GM12878 (cell line): ENCODE measurements around the gene CARD10. TPM values are rescaled to one million over a fixed set of nuclear protein-coding genes. Genes with fewer than 3 reads are reported as not detected.

Experiments
- ATAC-seq: fragments of 200-7000 bp; cut with Tn5 transposase; 3 replicates; pipeline ENCODE4 v1.9.1; 2020; ENCODE audit warnings: mild to moderate bottlenecking, moderate library complexity
- BruUV-seq: library from RNA; stranded (reverse); fragments of 400-500 nt; replicated peaks from 2 replicates; lab custom pipeline; 2021; lab: Mats Ljungman, UMichigan
- CTCF ChIA-PET: fragments of 300-600 bp; sonication (Branson Sonifier 250); formaldehyde crosslinking; extraction: SDS; loops from one replicate; lab custom pipeline; 2021; ENCODE audit warnings: inconsistent platforms; lab: Yijun Ruan, JAX
- POLR2A ChIA-PET: fragments of 350-600 bp; formaldehyde crosslinking; extraction: SDS; loops from one replicate; lab custom pipeline; 2021; ENCODE audit warnings: inconsistent platforms; lab: Charles Lee
- RAD21 ChIA-PET: fragments of 300-600 bp; sonication (Branson Sonifier 250); formaldehyde crosslinking; loops from one replicate; lab custom pipeline; 2023; ENCODE audit warnings: antibody characterized with exemption; ENCODE audit not compliant: unreplicated experiment; lab: Charles Lee
- SMC1A ChIA-PET: fragments of 300-600 bp; sonication (Branson Sonifier 250); formaldehyde crosslinking; loops from one replicate; lab custom pipeline; 2023; ENCODE audit not compliant: unreplicated experiment, uncharacterized antibody; lab: Charles Lee
- DNase-seq: peaks from one replicate; pipeline ENCODE4 v3.0.0-alpha.2; 2011; ENCODE audit warnings: low read depth, low spot score
- FAIRE-seq: peaks from 3 replicates; lab custom pipeline; 2011; peaks lifted over from hg19 to GRCh38; lab: Jason Lieb, UNC
- H2AFZ ChIP-seq: 2 replicates; pipeline ENCODE4 v1.6.0; 2011; ENCODE audit warnings: low read depth, low read length, control low read depth; ENCODE audit not compliant: control insufficient read depth
- H3K27ac ChIP-seq: 2 replicates; pipeline ENCODE4 v1.5.1; 2011; ENCODE audit warnings: control low read depth; ENCODE audit not compliant: control insufficient read depth, insufficient read depth
- H3K27me3 ChIP-seq, 2 experiments: replicated peaks in 1 of 2; 2 replicates each; pipeline versions ENCODE4 v1.6.0 to v1.6.1; 2011; ENCODE audit warnings: low read length in 1 of 2; ENCODE audit not compliant: control insufficient read depth in 2 of 2, insufficient read depth in 2 of 2
- H3K36me3 ChIP-seq, 2 experiments: 2 replicates each; pipeline ENCODE4 v1.5.1; 2011; ENCODE audit warnings: low read length in 1 of 2; ENCODE audit not compliant: control insufficient read depth in 2 of 2, insufficient read depth in 2 of 2
- H3K4me1 ChIP-seq: 2 replicates; pipeline ENCODE4 v1.6.1; 2011; ENCODE audit warnings: mild to moderate bottlenecking, low read length, moderate library complexity, mixed read lengths; ENCODE audit not compliant: control insufficient read depth, insufficient read depth
- H3K4me2 ChIP-seq: 2 replicates; pipeline ENCODE4 v1.6.0; 2011; ENCODE audit warnings: control low read depth; ENCODE audit not compliant: control insufficient read depth, insufficient read depth
- H3K4me3 ChIP-seq: fragments of 200-600 bp; sonication (generic); 2 replicates; pipeline ENCODE4 v1.5.1; 2016
- H3K79me2 ChIP-seq: 2 replicates; pipeline ENCODE4 v1.6.0; 2011; ENCODE audit warnings: low read length; ENCODE audit not compliant: control insufficient read depth, insufficient read depth
- H3K9ac ChIP-seq: 2 replicates; pipeline ENCODE4 v1.8.0; 2011; ENCODE audit warnings: low read length, control low read depth, mixed read lengths; ENCODE audit not compliant: control insufficient read depth, insufficient read depth
- H3K9me3 ChIP-seq: replicated peaks from 3 replicates; pipeline ENCODE4 v1.5.1; 2011; ENCODE audit warnings: mild to moderate bottlenecking, low read length; ENCODE audit not compliant: control insufficient read depth, insufficient read depth
- H4K20me1 ChIP-seq: 2 replicates; pipeline ENCODE4 v1.6.0; 2011; ENCODE audit not compliant: control insufficient read depth, insufficient read depth
- ATF7 ChIP-seq: fragments of 450-650 bp; IDR thresholded peaks from 2 replicates; pipeline ENCODE4 v1.6.1; 2016; ENCODE audit warnings: low read depth, mild to moderate bottlenecking
- CREM ChIP-seq: IDR thresholded peaks from 2 replicates; pipeline ENCODE4 v1.6.1; 2014; ENCODE audit warnings: antibody characterized with exemption, low read depth
- MEF2A ChIP-seq: IDR thresholded peaks from 2 replicates; pipeline ENCODE4 v1.6.1; 2011; ENCODE audit warnings: low read depth, mild to moderate bottlenecking, low read length, moderate library complexity; ENCODE audit not compliant: insufficient read depth
- MXI1 ChIP-seq: fragments of 150-350 bp; IDR thresholded peaks from 2 replicates; pipeline ENCODE4 v1.6.1; 2011; ENCODE audit warnings: low read depth, mild to moderate bottlenecking, inconsistent platforms, low read length, improper control_type of control experiment
- NR2C2 ChIP-seq: IDR thresholded peaks from 2 replicates; pipeline ENCODE4 v1.6.1; 2011; ENCODE audit warnings: borderline replicate concordance, low read depth; ENCODE audit not compliant: control insufficient read depth, insufficient read length
- PAX5 ChIP-seq: IDR thresholded peaks from 2 replicates; pipeline ENCODE4 v1.6.1; 2011; ENCODE audit warnings: low read depth, low read length, borderline replicate concordance
- RELB ChIP-seq: fragments of 450-650 bp; IDR thresholded peaks from 2 replicates; pipeline ENCODE4 v1.6.1; 2017; ENCODE audit warnings: low read depth, mild to moderate bottlenecking, moderate library complexity
- SMARCA5 ChIP-seq: fragments of 450-650 bp; IDR thresholded peaks from 2 replicates; pipeline ENCODE4 v1.6.1; 2017; ENCODE audit warnings: mild to moderate bottlenecking
- SMC3 ChIP-seq: IDR thresholded peaks from 2 replicates; pipeline ENCODE4 v1.6.1; 2011; ENCODE audit warnings: low read length, improper control_type of control experiment, borderline replicate concordance
- SPI1 ChIP-seq: IDR thresholded peaks from 2 replicates; pipeline ENCODE4 v1.6.1; 2011; ENCODE audit warnings: low read depth, mild to moderate bottlenecking, low read length, moderate library complexity, borderline replicate concordance; ENCODE audit not compliant: insufficient read depth
- ZBTB11 ChIP-seq: fragments of 450-650 bp; formaldehyde crosslinking; IDR thresholded peaks from 2 replicates; pipeline ENCODE4 v1.5.0; 2022; ENCODE audit warnings: mild to moderate bottlenecking, missing genetic modification characterization
- ZNF207 ChIP-seq: fragments of 450-650 bp; IDR thresholded peaks from 2 replicates; pipeline ENCODE4 v1.6.1; 2014; ENCODE audit warnings: antibody characterized with exemption, mild to moderate bottlenecking, borderline replicate concordance
- ZNF384 ChIP-seq: IDR thresholded peaks from 2 replicates; pipeline ENCODE4 v1.6.1; 2012; ENCODE audit warnings: low read depth, mild to moderate bottlenecking, low read length, improper control_type of control experiment, borderline replicate concordance
- ZZZ3 ChIP-seq: IDR thresholded peaks from 2 replicates; pipeline ENCODE4 v1.6.1; 2011; ENCODE audit warnings: low read depth; ENCODE audit not compliant: control insufficient read depth, insufficient read length
- WGBS: methylation state at CpG from one replicate; pipeline ENCODE4 v1.1.6; 2016; ENCODE audit warnings: low lambda C conversion rate; ENCODE audit not compliant: insufficient replicate concordance, insufficient coverage; ENCODE audit errors: missing lambda C conversion rate; 5-methylcytosine and 5-hydroxymethylcytosine counted together
- in situ Hi-C: fragments of 300-500 bp; cut with MboI; formaldehyde crosslinking; loops from 9 replicates; pipeline ENCODE4 v1.14.3; 2018; ENCODE audit warnings: mixed read lengths
- intact Hi-C: fragments of 100-400 bp; cut with micrococcal nuclease; formaldehyde crosslinking; loops from one replicate; pipeline ENCODE4 v1.14.2; 2022; ENCODE audit not compliant: unreplicated experiment
- polyA plus RNA-seq, 11 experiments: library from polyadenylated mRNA; depleted of rRNA in 4 of 11; unstranded in 6 of 11; stranded (reverse) in 5 of 11; fragments of >200 nt; fragmentation: Nextera tagmentation in 4 of 11; fragmentation: Illumina TruSeq in 1 of 11; extraction: Ambion mirVana in 4 of 11; extraction: Trizol in 1 of 11; gene quantifications; 1 replicate in 1 of 11; 2 replicates in 10 of 11; pipeline versions ENCODE4 v1.2.1 to v1.2.3, GENCODE V29; 2011 to 2016; ENCODE audit warnings: inconsistent platforms in 2 of 11, missing spikeins in 2 of 11, low read depth in 1 of 11
- total RNA-seq, 4 experiments: library from RNA; depleted of rRNA in 3 of 4; stranded (reverse); fragments of >200 nt in 3 of 4; fragmentation: Illumina TruSeq in 1 of 4; extraction: Trizol in 1 of 4; gene quantifications; 2 replicates each; pipeline versions ENCODE4 v1.2.1 to v1.2.3, GENCODE V29; 2013 to 2021

CARD10 gene
- total and polyA plus RNA-seq, 10 of the 15 experiments (the other 5 are each of a cell fraction or from before 2014, with no cell fraction given), result 0.08 to 0.10 (median 0.10) TPM; not detected in 7

DNA sequence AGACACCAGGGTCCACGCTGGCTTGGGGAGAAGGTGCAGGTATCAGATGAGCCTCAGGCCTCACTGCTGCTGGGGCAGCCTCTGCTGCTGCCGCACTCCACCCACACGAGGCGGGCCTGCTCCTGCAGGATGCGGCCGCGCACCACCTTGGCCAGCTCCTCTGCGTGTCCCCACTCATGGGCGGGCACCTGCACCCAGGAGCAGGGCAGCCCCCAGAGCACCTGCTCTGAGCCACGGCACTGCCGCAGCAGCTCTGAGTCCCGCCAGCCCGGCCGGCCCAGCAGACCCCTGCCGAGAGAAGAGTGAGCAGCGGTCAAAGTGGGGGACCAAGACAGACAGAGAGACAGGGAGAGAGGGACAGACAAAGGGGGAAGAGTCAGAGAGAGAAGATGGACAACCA lies 28.1 kb downstream of the CARD10 start:
- CTCF ChIA-PET, result interaction anchor here (11.5 kb wide), 1 partner anchor 18 kb away, joined by 75 read pairs; no protein-coding TSS in a partner anchor
- RAD21 ChIA-PET, result no interaction called here
- FAIRE-seq (no peak), ATAC-seq (no peak), DNase-seq (no peak)
- TF ChIP-seq SMARCA5 (no peak), MEF2A (no peak), SMC3 (no peak), PAX5 (no peak), SPI1 (no peak), CREM (no peak), NR2C2 (no peak), ZNF384 (no peak), MXI1 (no peak), ZZZ3 (no peak), ZNF207 (no peak), ATF7 (no peak), RELB (no peak), ZBTB11 (CRISPR knock-in tag) (no peak)
- POLR2A ChIA-PET, result no interaction called here
- Histone ChIP-seq H3K4me2 (no peak overlapping the region), H3K9me3 (no peaks in the 10 kb centered on the region), H3K4me3 (no peak overlapping the region), H2AFZ (no peak overlapping the region), H3K4me1 (peaks cover 9% of the 10 kb centered on the region), H3K36me3 (no peaks in the 10 kb centered on the region), H3K79me2 (peaks cover 4% of the 10 kb centered on the region), H3K27ac (no peak overlapping the region), H3K27me3 (no peaks in the 10 kb centered on the region; a peak in 1 of 4 replicates), H3K9ac (no peak overlapping the region), H4K20me1 (no peaks in the 10 kb centered on the region)
- intact Hi-C loops, result no loop called here
- in situ Hi-C loops, result no loop called here
- BruUV-seq, result no TSS peak
- SMC1A ChIA-PET, result no interaction called here
- 84% methylated on average over 16 of the region's 16 CpGs for WGBS
